Loucy (cell line): Measurements from ENCODE around the gene CPLANE1.
"Not testable (repeated sequence)": the region's sequence is repeated elsewhere in the genome, so short reads cannot be mapped to it uniquely, and the experiment has no call there.

Source experiments
- CTCF ChIP-seq: fragments of 200-600 bp; sonication (generic); conservative IDR thresholded peaks from 2 replicates; pipeline ENCODE4 v1.5.1; 2014; ENCODE audit warnings: mild to moderate bottlenecking, antibody characterized with exemption, low read length
- EZH2phosphoT487 ChIP-seq: fragments of 200-600 bp; IDR thresholded peaks from 2 replicates; pipeline ENCODE4 v1.6.1; 2018; ENCODE audit warnings: antibody characterized with exemption, mild to moderate bottlenecking, moderate library complexity, borderline replicate concordance

- not testable (repeated sequence) for TF ChIP-seq EZH2phosphoT487, CTCF
Measured at GRCh38 chr5:37099267-37099666, 149.9 kb downstream of the CPLANE1 start.
